Measurements from ENCODE around the gene NABP1. TPM values are rescaled to one million over a fixed set of nuclear protein-coding genes. Genes with fewer than 3 reads are reported as not detected.

Gene NABP1
- total RNA-seq, 1 experiment from 2014 or later, result 96.3 TPM

DNA sequence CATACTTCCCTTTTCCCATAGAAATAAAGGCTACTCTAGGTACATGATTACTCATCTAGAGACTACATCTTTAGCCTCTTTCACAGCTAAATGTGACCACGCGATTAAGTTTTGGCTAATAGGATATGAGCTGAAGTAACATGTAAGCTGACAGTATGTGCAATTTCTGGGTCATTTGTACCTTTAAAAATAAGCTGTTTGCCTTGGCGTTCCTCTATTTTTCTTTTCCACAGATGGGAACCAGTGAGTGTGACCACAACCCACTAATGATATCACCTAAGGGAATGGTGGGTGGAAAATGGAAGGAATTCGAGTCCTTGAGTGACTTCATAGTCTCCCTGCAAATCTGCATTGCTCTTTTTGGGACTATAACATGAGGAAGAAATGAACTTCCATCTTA is 11.7 kb upstream of the NABP1 start:
- intact Hi-C loops (cut with micrococcal nuclease), result no loop called here
- no peak overlapping the region for H3K4me3 Mint-ChIP-seq (ENCODE audit: unreplicated experiment)
- H3K27ac Mint-ChIP-seq (ENCODE audit: low read depth, unreplicated experiment), result no peak overlapping the region
- ChIA-PET POLR2A (interaction anchor here (5.6 kb wide), 1 partner anchor 11 kb away, joined by 56 read pairs; the partner anchor contains the start of gene NABP1), CTCF (interaction anchor here (0.6 to 1.6 kb wide), 3 partner anchors 9 to 99 kb away, joined by 3 to 4 read pairs (median 3); no protein-coding TSS in a partner anchor)
- no TSS peak for BruUV-seq (replicated peaks)
- H3K4me1 Mint-ChIP-seq (ENCODE audit: insufficient read depth, unreplicated experiment), result peaks cover 8% of the 10 kb centered on the region
- no peaks in the 10 kb centered on the region for H3K36me3 Mint-ChIP-seq (ENCODE audit: insufficient read depth, unreplicated experiment)
- no peak for DNase-seq (ENCODE audit: unreplicated experiment)
- H3K27me3 Mint-ChIP-seq (ENCODE audit: insufficient read depth, unreplicated experiment), result no peaks in the 10 kb centered on the region
- H3K9me3 Mint-ChIP-seq (ENCODE audit: unreplicated experiment), result peaks cover 6% of the 10 kb centered on the region
- TF ChIP-seq, protein P1, sequence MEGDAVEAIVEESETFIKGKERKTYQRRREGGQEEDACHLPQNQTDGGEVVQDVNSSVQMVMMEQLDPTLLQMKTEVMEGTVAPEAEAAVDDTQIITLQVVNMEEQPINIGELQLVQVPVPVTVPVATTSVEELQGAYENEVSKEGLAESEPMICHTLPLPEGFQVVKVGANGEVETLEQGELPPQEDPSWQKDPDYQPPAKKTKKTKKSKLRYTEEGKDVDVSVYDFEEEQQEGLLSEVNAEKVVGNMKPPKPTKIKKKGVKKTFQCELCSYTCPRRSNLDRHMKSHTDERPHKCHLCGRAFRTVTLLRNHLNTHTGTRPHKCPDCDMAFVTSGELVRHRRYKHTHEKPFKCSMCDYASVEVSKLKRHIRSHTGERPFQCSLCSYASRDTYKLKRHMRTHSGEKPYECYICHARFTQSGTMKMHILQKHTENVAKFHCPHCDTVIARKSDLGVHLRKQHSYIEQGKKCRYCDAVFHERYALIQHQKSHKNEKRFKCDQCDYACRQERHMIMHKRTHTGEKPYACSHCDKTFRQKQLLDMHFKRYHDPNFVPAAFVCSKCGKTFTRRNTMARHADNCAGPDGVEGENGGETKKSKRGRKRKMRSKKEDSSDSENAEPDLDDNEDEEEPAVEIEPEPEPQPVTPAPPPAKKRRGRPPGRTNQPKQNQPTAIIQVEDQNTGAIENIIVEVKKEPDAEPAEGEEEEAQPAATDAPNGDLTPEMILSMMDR (IDR thresholded peaks at IDR 0.05; ENCODE audit: unreplicated experiment), result no peak

DNA sequence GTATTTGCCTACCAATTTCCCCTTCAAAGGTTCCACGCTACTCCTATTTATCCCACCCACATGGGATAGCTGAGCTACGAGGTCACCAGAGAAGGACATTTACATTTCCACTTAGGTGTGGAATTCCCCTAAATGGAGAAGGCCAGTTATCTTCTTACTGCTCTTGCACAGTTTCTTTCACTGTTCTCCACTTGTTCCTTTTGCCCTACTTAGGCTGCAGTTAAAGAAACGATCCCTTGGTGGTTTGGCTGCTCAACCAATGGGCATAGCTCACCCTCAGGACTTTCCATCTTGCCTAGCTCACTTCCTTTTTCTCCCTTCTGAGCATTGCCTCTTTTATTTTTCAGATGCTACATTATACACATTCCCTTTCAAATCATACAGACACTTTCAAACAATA is 11.2 kb upstream of the NABP1 start:
- ChIA-PET POLR2A (interaction anchor here (5.6 kb wide), 1 partner anchor 10 kb away, joined by 56 read pairs; the partner anchor contains the start of gene NABP1), CTCF (interaction anchor here (0.9 to 1.6 kb wide), 2 partner anchors 9 to 40 kb away, joined by 3 to 4 read pairs; no protein-coding TSS in a partner anchor)
- DNase-seq (ENCODE audit: unreplicated experiment), result no peak
- TF ChIP-seq, protein P1 (IDR thresholded peaks at IDR 0.05; ENCODE audit: unreplicated experiment), result no peak
- Mint-ChIP-seq H3K9me3 (ENCODE audit: unreplicated experiment) (peaks cover 6% of the 10 kb centered on the region), H3K4me1 (ENCODE audit: insufficient read depth, unreplicated experiment) (peaks cover 8% of the 10 kb centered on the region), H3K4me3 (ENCODE audit: unreplicated experiment) (no peak overlapping the region), H3K27ac (ENCODE audit: low read depth, unreplicated experiment) (no peak overlapping the region), H3K27me3 (ENCODE audit: insufficient read depth, unreplicated experiment) (no peaks in the 10 kb centered on the region), H3K36me3 (ENCODE audit: insufficient read depth, unreplicated experiment) (no peaks in the 10 kb centered on the region)
- intact Hi-C loops (cut with micrococcal nuclease), result no loop called here
- no TSS peak for BruUV-seq (replicated peaks)

DNA sequence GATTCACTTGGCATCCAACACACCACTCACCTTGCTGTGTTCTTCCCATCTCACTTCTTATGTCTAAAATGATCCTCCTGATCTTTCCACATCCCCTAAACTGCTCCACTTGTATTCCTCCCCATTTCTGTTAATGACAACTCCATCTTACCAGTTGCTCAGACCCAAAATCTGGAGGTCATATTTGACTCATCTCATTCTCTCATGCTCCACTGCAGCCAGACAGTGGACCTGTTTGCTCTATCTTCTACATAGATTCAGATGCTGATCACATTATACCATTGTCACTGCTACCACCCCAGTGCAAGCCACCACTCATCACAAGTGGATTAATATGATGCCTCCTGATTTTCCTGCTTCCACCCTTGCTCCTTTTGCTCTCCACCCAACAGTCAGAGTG is 7.9 kb upstream of the NABP1 start:
- H3K27me3 Mint-ChIP-seq (ENCODE audit: insufficient read depth, unreplicated experiment), result no peaks in the 10 kb centered on the region
- no peaks in the 10 kb centered on the region for H3K9me3 Mint-ChIP-seq (ENCODE audit: unreplicated experiment)
- H3K27ac Mint-ChIP-seq (ENCODE audit: low read depth, unreplicated experiment), result no peak overlapping the region
- BruUV-seq (replicated peaks), result no TSS peak
- H3K4me3 Mint-ChIP-seq (ENCODE audit: unreplicated experiment), result no peak overlapping the region
- intact Hi-C loops (cut with micrococcal nuclease), result no loop called here
- peaks cover 8% of the 10 kb centered on the region for H3K4me1 Mint-ChIP-seq (ENCODE audit: insufficient read depth, unreplicated experiment)
- H3K36me3 Mint-ChIP-seq (ENCODE audit: insufficient read depth, unreplicated experiment), result no peaks in the 10 kb centered on the region
- DNase-seq (ENCODE audit: unreplicated experiment), result no peak
- TF ChIP-seq, protein P1 (IDR thresholded peaks at IDR 0.05; ENCODE audit: unreplicated experiment), result no peak
- ChIA-PET POLR2A (interaction anchor here (1.0 to 5.6 kb wide), 5 partner anchors 7 to 26 kb away, joined by 3 to 56 read pairs (median 5); partner anchors contain the start of gene NABP1), CTCF (no interaction called here)

- H3K4me1 Mint-ChIP-seq (ENCODE audit: insufficient read depth, unreplicated experiment), result peaks cover 12% of the 10 kb centered on the region
- POLR2A ChIA-PET, result no interaction called here
- DNase-seq (ENCODE audit: unreplicated experiment), result no peak
- TF ChIP-seq, protein P1 (IDR thresholded peaks at IDR 0.05; ENCODE audit: unreplicated experiment), result no peak
- no peaks in the 10 kb centered on the region for H3K9me3 Mint-ChIP-seq (ENCODE audit: unreplicated experiment)
- no peak overlapping the region for H3K27ac Mint-ChIP-seq (ENCODE audit: low read depth, unreplicated experiment)
- H3K27me3 Mint-ChIP-seq (ENCODE audit: insufficient read depth, unreplicated experiment), result no peaks in the 10 kb centered on the region
- CTCF ChIA-PET, result no interaction called here
- no peak overlapping the region for H3K4me3 Mint-ChIP-seq (ENCODE audit: unreplicated experiment)
- no peaks in the 10 kb centered on the region for H3K36me3 Mint-ChIP-seq (ENCODE audit: insufficient read depth, unreplicated experiment)
- no TSS peak for BruUV-seq (replicated peaks)
- intact Hi-C loops (cut with micrococcal nuclease), result no loop called here
Observed at GRCh38 chr2:191670787-191671186, 7.1 kb upstream of the NABP1 start.
